ENCODE results near the gene RAB23. TPM values are rescaled to one million over a fixed set of nuclear protein-coding genes. Genes with fewer than 3 reads are reported as not detected.

Gene RAB23
- total RNA-seq, 1 experiment from 2014 or later, result 11.7 TPM

DNA sequence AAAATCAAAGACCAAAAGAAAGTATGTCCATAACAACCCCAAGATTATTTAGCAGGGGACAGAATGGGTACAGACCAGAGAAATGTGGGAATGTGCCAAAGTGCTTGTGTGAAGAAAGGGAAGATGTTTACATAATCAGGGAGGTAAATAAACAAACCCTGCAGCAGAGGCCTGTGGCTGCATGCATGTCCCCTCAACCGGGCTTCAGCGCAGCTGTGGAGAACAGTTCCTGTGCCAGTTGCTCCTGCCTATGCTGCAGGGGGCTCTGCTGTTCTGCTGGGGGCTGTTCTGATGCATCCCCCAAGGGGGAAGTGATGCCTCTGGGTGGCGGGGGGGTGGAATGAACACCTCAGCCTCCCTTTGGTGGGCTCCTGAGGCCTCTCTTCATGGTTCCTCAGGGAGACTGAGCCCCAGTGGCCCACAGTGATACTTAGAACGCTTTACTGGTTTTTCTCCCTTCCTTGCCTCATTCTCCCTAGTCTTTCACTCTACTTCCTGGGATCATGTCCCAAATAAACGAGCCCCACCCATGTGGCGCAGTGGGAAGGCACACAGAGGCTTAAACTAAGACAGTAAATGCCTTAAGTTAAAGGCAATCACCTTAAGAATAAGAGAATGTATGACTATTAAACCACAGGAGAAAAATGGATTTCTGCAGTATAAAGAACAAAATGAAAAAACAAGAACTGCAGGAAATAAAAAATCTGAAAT, 23.0 kb downstream of the RAB23 start:
- TF ChIP-seq EZH2 (IDR thresholded peaks at IDR 0.05) (no peak), MAX (IDR thresholded peaks at IDR 0.05) (no peak), TCF7L2 (IDR thresholded peaks at IDR 0.05; ENCODE audit: borderline replicate concordance, extremely low read depth, insufficient read depth, insufficient read length) (no peak)
- Histone ChIP-seq H3K4me1 (ENCODE audit: control insufficient read depth in 1 of 2, insufficient read depth in 2 of 2, low read length in 2 of 2) (peaks cover 0 to 4% of the 10 kb centered on the region in 2 experiments; a peak in 2 of 4 replicates), H3K36me3 (ENCODE audit: control insufficient read depth in 1 of 2, insufficient read depth in 2 of 2, low read length in 2 of 2) (no peaks in the 10 kb centered on the region), H4K20me1 (ENCODE audit: insufficient read depth) (0 out of 2 replicates have a peak, but pooled peaks cover 5% of the 10 kb centered on the region), H3K9me3 (ENCODE audit: control insufficient read depth in 1 of 2, insufficient read depth in 1 of 2, low read depth in 1 of 2, low read length in 2 of 2) (no peaks in the 10 kb centered on the region), H3K79me2 (ENCODE audit: insufficient read depth, low read length) (no peaks in the 10 kb centered on the region; the same call in none of the 2 replicates), H3K27ac (ENCODE audit: low read depth, low read length) (no peak overlapping the region), H3K9ac (ENCODE audit: low read length) (no peak overlapping the region), H3K4me2 (ENCODE audit: low read length) (no peak overlapping the region), H3K27me3 (ENCODE audit: insufficient read depth, low read length) (no peaks in the 10 kb centered on the region), H3K9me2 (ENCODE audit: insufficient read depth) (no peaks in the 10 kb centered on the region), H2AFZ (ENCODE audit: low read depth, low read length, poor library complexity, severe bottlenecking) (no peak overlapping the region), H3K4me3 (replicated peaks in 1 of 2; ENCODE audit: low read depth in 1 of 2, low read length in 2 of 2) (no peak overlapping the region)
- ATAC-seq (no peak), DNase-seq (ENCODE audit: low read depth, low spot score) (no peak)
- ChIA-PET CTCF (interaction anchor here (0.9 kb wide), 1 partner anchor 9 kb away, joined by 3 read pairs; no protein-coding TSS in a partner anchor), RAD21 (ENCODE audit: low non-redundant PET in 1 of 2, low total read pairs in 2 of 2, uncharacterized antibody in 2 of 2, unreplicated experiment in 2 of 2) (no interaction called here), POLR2A (no interaction called here)
- no TSS peak for BruUV-seq (replicated peaks)
- intact Hi-C loops (cut with micrococcal nuclease), result no loop called here

DNA sequence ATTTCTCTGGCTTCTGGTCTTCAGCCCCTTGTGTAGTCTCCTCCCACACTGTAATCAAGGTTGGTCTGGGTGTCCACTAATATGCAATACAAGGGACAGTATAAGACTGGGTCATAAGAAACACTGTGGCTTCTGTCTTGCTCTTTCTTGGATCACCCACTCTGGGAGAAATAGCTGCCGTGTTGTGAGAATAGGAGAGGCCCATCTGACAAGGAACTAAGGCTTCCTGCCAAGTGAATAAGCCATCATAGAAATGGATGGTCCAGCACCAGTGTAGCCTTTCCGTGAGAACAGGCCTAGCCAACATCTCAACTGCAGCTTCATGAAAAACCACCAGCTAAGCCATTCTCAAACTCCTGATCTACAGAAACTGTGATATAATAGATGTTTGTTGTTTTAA, 26.6 kb downstream of the RAB23 start:
- TF ChIP-seq ELF1 (IDR thresholded peaks at IDR 0.05; ENCODE audit: borderline replicate concordance, low read depth) (no peak), ZBTB33 (IDR thresholded peaks at IDR 0.05; ENCODE audit: extremely low read depth, insufficient replicate concordance, low read length) (no peak), SRF (IDR thresholded peaks at IDR 0.05; ENCODE audit: low read depth) (no peak), EZH2 (IDR thresholded peaks at IDR 0.05) (no peak), JUND (IDR thresholded peaks at IDR 0.05) (no peak), ZNF274 (IDR thresholded peaks at IDR 0.05; ENCODE audit: low read depth, low read length) (no peak), ZFX (IDR thresholded peaks at IDR 0.05) (no peak), POLR2AphosphoS5 (IDR thresholded peaks at IDR 0.05; ENCODE audit: low read depth, low read length) (no peak), EGR1 (IDR thresholded peaks at IDR 0.05; ENCODE audit: low read depth) (no peak), YY1 (IDR thresholded peaks at IDR 0.05; ENCODE audit: extremely low read depth, insufficient replicate concordance, low read depth, low read length) (no peak), CEBPB (IDR thresholded peaks at IDR 0.05; ENCODE audit: low read depth) (no peak), RAD21 (IDR thresholded peaks at IDR 0.05; ENCODE audit: low read depth) (no peak), TCF7L2 (IDR thresholded peaks at IDR 0.05; ENCODE audit: borderline replicate concordance, extremely low read depth, insufficient read depth, insufficient read length) (no peak), FOSL1 (IDR thresholded peaks at IDR 0.05; ENCODE audit: low read depth) (no peak), SIN3A (IDR thresholded peaks at IDR 0.05; ENCODE audit: low read depth) (no peak)
- Histone ChIP-seq H2AFZ (ENCODE audit: low read depth, low read length, poor library complexity, severe bottlenecking) (no peak overlapping the region), H3K9me2 (ENCODE audit: insufficient read depth) (no peaks in the 10 kb centered on the region), H3K9me3 (ENCODE audit: control insufficient read depth in 1 of 2, insufficient read depth in 1 of 2, low read depth in 1 of 2, low read length in 2 of 2) (no peaks in the 10 kb centered on the region), H3K9ac (ENCODE audit: low read length) (no peak overlapping the region), H3K4me3 (replicated peaks in 1 of 2; ENCODE audit: low read depth in 1 of 2, low read length in 2 of 2) (no peak overlapping the region), H3K4me2 (ENCODE audit: low read length) (no peak overlapping the region), H3K79me2 (ENCODE audit: insufficient read depth, low read length) (no peaks in the 10 kb centered on the region; the same call in 1 of the 2 replicates), H3K36me3 (ENCODE audit: control insufficient read depth in 1 of 2, insufficient read depth in 2 of 2, low read length in 2 of 2) (peaks cover 0 to 2% of the 10 kb centered on the region in 2 experiments; a peak in 2 of 4 replicates), H4K20me1 (ENCODE audit: insufficient read depth) (0 out of 2 replicates have a peak, but pooled peaks cover 5% of the 10 kb centered on the region), H3K4me1 (ENCODE audit: control insufficient read depth in 1 of 2, insufficient read depth in 2 of 2, low read length in 2 of 2) (peaks cover 0 to 4% of the 10 kb centered on the region in 2 experiments; a peak in 2 of 4 replicates), H3K27ac (ENCODE audit: low read depth, low read length) (no peak overlapping the region), H3K27me3 (ENCODE audit: insufficient read depth, low read length) (no peaks in the 10 kb centered on the region)
- no TSS peak for BruUV-seq (replicated peaks)
- ATAC-seq (no peak), DNase-seq (ENCODE audit: low read depth, low spot score) (no peak)
- ChIA-PET CTCF (no interaction called here), POLR2A (no interaction called here), RAD21 (ENCODE audit: low non-redundant PET in 1 of 2, low total read pairs in 2 of 2, uncharacterized antibody in 2 of 2, unreplicated experiment in 2 of 2) (no interaction called here)
- intact Hi-C loops (cut with micrococcal nuclease), result no loop called here

All from HCT116 (cell line).